Panc1 (cell line): ENCODE measurements around the gene GRID1. TPM values are rescaled to one million over a fixed set of nuclear protein-coding genes. Genes with fewer than 3 reads are reported as not detected.

ENCODE experiments used
- ATAC-seq: fragments of 200-7000 bp; cut with Tn5 transposase; 2 replicates; pipeline ENCODE4 v1.9.1; 2020; ENCODE audit warnings: mild to moderate bottlenecking, moderate library complexity
- BruUV-seq: library from RNA; stranded (reverse); fragments of 400-500 nt; replicated peaks from 2 replicates; lab custom pipeline; 2021; lab: Mats Ljungman, UMichigan
- CTCF ChIA-PET: fragments of 300-600 bp; sonication (Branson Sonifier 250); formaldehyde crosslinking; loops from one replicate; lab custom pipeline; 2022; ENCODE audit warnings: antibody characterized with exemption; lab: Charles Lee
- POLR2A ChIA-PET: fragments of 300-600 bp; sonication (Branson Sonifier 250); formaldehyde crosslinking; loops from one replicate; lab custom pipeline; 2022; ENCODE audit warnings: antibody characterized with exemption; lab: Charles Lee
- DNase-seq: peaks from one replicate; pipeline ENCODE4 v3.0.0-alpha.2; 2010; ENCODE audit warnings: low read depth, low spot score
- H3K27ac ChIP-seq: 2 replicates; pipeline ENCODE4 v1.5.1; 2011; ENCODE audit warnings: mild to moderate bottlenecking, low read length, inconsistent platforms
- H3K27me3 ChIP-seq: fragments of 200-500 bp; sonication (Bioruptor generic); 2 replicates; pipeline ENCODE4 v1.6.0; 2014; ENCODE audit warnings: low read length, inconsistent platforms; ENCODE audit not compliant: control insufficient read depth, insufficient read depth
- H3K36me3 ChIP-seq: fragments of 200-500 bp; sonication (Bioruptor generic); 2 replicates; pipeline ENCODE4 v1.5.1; 2014; ENCODE audit warnings: inconsistent platforms, mild to moderate bottlenecking, low read length, moderate library complexity; ENCODE audit not compliant: control insufficient read depth, insufficient read depth
- H3K4me1 ChIP-seq: 2 replicates; pipeline ENCODE4 v1.5.1; 2011; ENCODE audit warnings: inconsistent platforms, mild to moderate bottlenecking, low read length, moderate library complexity; ENCODE audit not compliant: control insufficient read depth, insufficient read depth
- H3K4me3 ChIP-seq, 2 experiments: 2 replicates each; pipeline ENCODE4 v1.5.1; 2011 to 2012; ENCODE audit warnings: low read depth in 2 of 2, low read length in 2 of 2, mild to moderate bottlenecking in 2 of 2, inconsistent platforms in 1 of 2, moderate library complexity in 1 of 2
- H3K9me3 ChIP-seq: fragments of 200-500 bp; sonication (Bioruptor generic); 2 replicates; pipeline ENCODE4 v1.5.1; 2014; ENCODE audit warnings: low read depth, mild to moderate bottlenecking, inconsistent platforms, low read length, moderate library complexity; ENCODE audit not compliant: control insufficient read depth, insufficient read depth
- POLR2AphosphoS5 ChIP-seq: IDR thresholded peaks from 2 replicates; pipeline ENCODE4 v1.6.1; 2012; ENCODE audit warnings: mild to moderate bottlenecking, low read depth, low read length, moderate library complexity
- REST ChIP-seq, 2 experiments: IDR thresholded peaks; 2 replicates each; pipeline ENCODE4 v1.6.1; 2011 to 2012; ENCODE audit warnings: low read depth in 2 of 2, control low read depth in 1 of 2, low read length in 1 of 2, mild to moderate bottlenecking in 1 of 2, moderate library complexity in 1 of 2; ENCODE audit not compliant: insufficient read depth in 1 of 2
- SIN3A ChIP-seq: IDR thresholded peaks from 2 replicates; pipeline ENCODE4 v1.6.1; 2012; ENCODE audit warnings: low read depth, mild to moderate bottlenecking, low read length, moderate library complexity, borderline replicate concordance; ENCODE audit not compliant: insufficient read depth
- TCF7L2 ChIP-seq: IDR thresholded peaks from 2 replicates; pipeline ENCODE4 v1.6.1; 2011; ENCODE audit warnings: mild to moderate bottlenecking, low read depth, low read length, inconsistent platforms
- in situ Hi-C: cut with HindIII; loops from 2 replicates; pipeline ENCODE4 v1.10.0; 2016; ENCODE audit warnings: low sequenced_read_pairs, low pct_unique_long_range_greater_than_20kb
- intact Hi-C: fragments of 100-400 bp; cut with micrococcal nuclease; formaldehyde crosslinking; loops from one replicate; pipeline ENCODE4 v1.10.0; 2022; ENCODE audit not compliant: unreplicated experiment
- total RNA-seq: library from RNA; stranded (reverse); gene quantifications from one replicate; pipeline ENCODE4 v1.2.1, GENCODE V29; 2021; ENCODE audit not compliant: unreplicated experiment
- TF ChIP-seq, protein P1 (sequence below): fragments of 450-650 bp; IDR thresholded peaks from 2 replicates; pipeline ENCODE4 v1.5.1; 2017; ENCODE audit warnings: mild to moderate bottlenecking

The GRID1 gene
- total RNA-seq, 1 experiment from 2014 or later, result 2.3 TPM

- ChIA-PET CTCF (interaction anchor here (1.3 kb wide), 1 partner anchor 28 kb away, joined by 3 read pairs; no protein-coding TSS in a partner anchor), POLR2A (no interaction called here)
- Histone ChIP-seq H3K36me3 (no peaks in the 10 kb centered on the region), H3K27me3 (peaks cover 4% of the 10 kb centered on the region; the same call in 1 of the 2 replicates), H3K27ac (no peak overlapping the region), H3K4me3 (no peak overlapping the region), H3K9me3 (no peaks in the 10 kb centered on the region), H3K4me1 (no peaks in the 10 kb centered on the region)
- no TSS peak for BruUV-seq
- intact Hi-C loops (loop anchor here (5.0 to 10.0 kb wide), 4 partner anchors 114 to 1822 kb away; no protein-coding TSS in a partner anchor), in situ Hi-C loops (no loop called here)
- ATAC-seq, result 0 out of 2 replicates have a peak, but pooled peaks have one; percentile 1
- TF ChIP-seq TCF7L2, result no peak
- no peak for TF ChIP-seq SIN3A
- no peak for TF ChIP-seq POLR2AphosphoS5
- TF ChIP-seq, protein P1, sequence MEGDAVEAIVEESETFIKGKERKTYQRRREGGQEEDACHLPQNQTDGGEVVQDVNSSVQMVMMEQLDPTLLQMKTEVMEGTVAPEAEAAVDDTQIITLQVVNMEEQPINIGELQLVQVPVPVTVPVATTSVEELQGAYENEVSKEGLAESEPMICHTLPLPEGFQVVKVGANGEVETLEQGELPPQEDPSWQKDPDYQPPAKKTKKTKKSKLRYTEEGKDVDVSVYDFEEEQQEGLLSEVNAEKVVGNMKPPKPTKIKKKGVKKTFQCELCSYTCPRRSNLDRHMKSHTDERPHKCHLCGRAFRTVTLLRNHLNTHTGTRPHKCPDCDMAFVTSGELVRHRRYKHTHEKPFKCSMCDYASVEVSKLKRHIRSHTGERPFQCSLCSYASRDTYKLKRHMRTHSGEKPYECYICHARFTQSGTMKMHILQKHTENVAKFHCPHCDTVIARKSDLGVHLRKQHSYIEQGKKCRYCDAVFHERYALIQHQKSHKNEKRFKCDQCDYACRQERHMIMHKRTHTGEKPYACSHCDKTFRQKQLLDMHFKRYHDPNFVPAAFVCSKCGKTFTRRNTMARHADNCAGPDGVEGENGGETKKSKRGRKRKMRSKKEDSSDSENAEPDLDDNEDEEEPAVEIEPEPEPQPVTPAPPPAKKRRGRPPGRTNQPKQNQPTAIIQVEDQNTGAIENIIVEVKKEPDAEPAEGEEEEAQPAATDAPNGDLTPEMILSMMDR, result no peak
- TF ChIP-seq REST (IDR thresholded peaks at IDR 0.05; ENCODE audit: insufficient read depth in 1 of 2, low read depth in 2 of 2, low read length in 1 of 2), result no peak
- DNase-seq, result no peak
These were observed 9.8 kb upstream of the GRID1 start for GRCh38 chr10:86376403-86376802.

DNA sequence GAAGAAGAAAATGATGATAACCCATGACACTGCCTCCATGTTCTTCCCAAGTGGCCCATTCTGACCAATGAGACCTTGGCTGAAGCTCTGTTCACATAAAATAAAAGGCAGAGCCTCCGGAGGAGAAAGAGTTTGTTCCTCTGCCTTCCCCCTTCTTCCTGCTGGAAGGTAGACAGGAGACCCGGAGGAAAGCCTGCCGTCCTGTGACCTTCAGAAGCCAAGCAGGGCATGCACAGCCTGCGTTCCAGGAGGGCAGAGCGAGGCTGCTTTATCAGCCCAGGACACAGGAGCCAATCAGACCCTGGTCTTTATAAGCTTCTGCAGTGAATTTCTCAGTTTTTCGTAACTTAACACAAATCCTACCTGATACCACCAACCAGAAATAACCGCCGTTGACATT is 8.6 kb upstream of the GRID1 start:
- in situ Hi-C loops (no loop called here), intact Hi-C loops (loop anchor here (5.0 to 10.0 kb wide), 4 partner anchors 113 to 1820 kb away; no protein-coding TSS in a partner anchor)
- no TSS peak for BruUV-seq
- ATAC-seq, result no peak
- ChIA-PET CTCF (no interaction called here), POLR2A (no interaction called here)
- Histone ChIP-seq H3K4me3 (no peak overlapping the region), H3K27ac (no peak overlapping the region), H3K36me3 (no peaks in the 10 kb centered on the region), H3K4me1 (no peaks in the 10 kb centered on the region), H3K27me3 (no peaks in the 10 kb centered on the region; the same call in 1 of the 2 replicates), H3K9me3 (no peaks in the 10 kb centered on the region)
- DNase-seq, result no peak
- no peak for TF ChIP-seq TCF7L2

DNA sequence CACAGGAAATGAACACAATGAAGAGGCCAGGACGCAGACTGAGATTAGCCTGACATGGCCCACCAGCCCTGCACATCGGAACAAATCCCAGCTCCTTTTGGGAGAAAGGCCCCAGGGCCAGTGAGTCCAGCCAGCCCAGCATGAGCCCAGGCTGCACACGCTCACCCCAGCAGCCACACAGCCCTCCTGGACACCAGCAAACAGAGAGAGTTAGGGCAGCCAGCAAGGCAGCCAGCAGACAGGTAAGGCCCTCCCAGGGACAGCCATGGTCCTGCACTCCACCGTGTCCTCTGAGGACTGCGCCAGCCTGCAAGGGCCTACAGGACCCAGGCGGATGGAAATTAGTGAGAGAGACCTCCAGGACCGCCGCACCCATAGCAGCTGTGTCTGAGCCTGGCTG is 8.1 kb upstream of the GRID1 start:
- H3K9me3 ChIP-seq, result no peaks in the 10 kb centered on the region
- POLR2A ChIA-PET, result no interaction called here
- no peaks in the 10 kb centered on the region; the same call in none of the 2 replicates for H3K27me3 ChIP-seq
- ATAC-seq (no peak), DNase-seq (no peak)
- TF ChIP-seq POLR2AphosphoS5 (no peak), TCF7L2 (no peak), REST (IDR thresholded peaks at IDR 0.05; ENCODE audit: insufficient read depth in 1 of 2, low read depth in 2 of 2, low read length in 1 of 2) (no peak), SIN3A (no peak)
- TF ChIP-seq, protein P1, result no peak
- no peaks in the 10 kb centered on the region for H3K4me1 ChIP-seq
- in situ Hi-C loops (no loop called here), intact Hi-C loops (loop anchor here (5.0 to 10.0 kb wide), 4 partner anchors 112 to 1820 kb away; no protein-coding TSS in a partner anchor)
- no peak overlapping the region for H3K27ac ChIP-seq
- BruUV-seq, result no TSS peak
- no peaks in the 10 kb centered on the region for H3K36me3 ChIP-seq
- H3K4me3 ChIP-seq, result no peak overlapping the region
- CTCF ChIA-PET, result no interaction called here
